ENCODE measurements around the gene LTO1.
"Not testable (repeated sequence)": the region's sequence is repeated elsewhere in the genome, so short reads cannot be mapped to it uniquely, and the experiment has no call there.

- not testable (repeated sequence) for TF ChIP-seq CTCF (IDR thresholded peaks at IDR 0.05); USF1 (CRISPR knock-in tag; IDR thresholded peaks at IDR 0.05); PREB (CRISPR knock-in tag; IDR thresholded peaks at IDR 0.05; ENCODE audit: borderline replicate concordance); IRF2 (CRISPR knock-in tag; IDR thresholded peaks at IDR 0.05; ENCODE audit: borderline replicate concordance, low read depth)
These were observed 53.0 kb downstream of the LTO1 start for GRCh38 chr11:69622097-69622681.
